ENCODE measurements around the gene SNX8. TPM values are rescaled to one million over a fixed set of nuclear protein-coding genes. Genes with fewer than 3 reads are reported as not detected.

The SNX8 gene
- total and polyA plus RNA-seq, 2 donors (not counting 1 experiment from before 2014, with no cell fraction given), result 64.4 to 126 TPM

DNA sequence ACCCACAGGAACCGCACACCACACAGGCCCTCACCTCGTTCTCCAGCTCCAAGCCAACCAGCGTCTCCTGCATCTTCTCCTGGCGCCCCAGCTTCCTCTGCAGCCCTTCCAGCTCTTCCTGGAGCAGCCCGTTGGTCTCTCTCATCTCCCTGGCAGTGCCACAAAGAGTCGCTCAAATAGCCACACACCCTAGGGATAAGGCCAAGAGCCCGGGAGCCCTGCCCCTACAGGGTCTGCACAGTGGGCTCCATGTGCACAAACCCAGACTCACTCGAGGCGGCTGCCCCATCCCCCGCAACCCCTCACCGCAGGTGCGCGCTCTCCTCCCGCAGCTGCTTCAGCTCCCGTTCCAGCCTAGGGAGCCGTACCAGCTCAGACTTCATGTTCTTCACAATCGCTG lies 98.4 kb downstream of the SNX8 start:
- Mint-ChIP-seq H3K4me1 (no peaks in the 10 kb centered on the region), H3K4me3 (no peak overlapping the region), H3K9me3 (ENCODE audit: insufficient read depth) (no peaks in the 10 kb centered on the region), H3K27ac (no peak overlapping the region), H3K27me3 (no peaks in the 10 kb centered on the region)
- peaks cover 0 to 4% (median 0%) of the 10 kb centered on the region in 3 donors for H3K9me3 ChIP-seq (ENCODE audit: control extremely low read depth in 1 of 3, control insufficient read depth in 2 of 3, insufficient read depth in 1 of 3, low read length in 2 of 3)
- H3K4me1 ChIP-seq (ENCODE audit: control insufficient read depth in 2 of 2, insufficient read depth in 2 of 2, low read length in 2 of 2), result no peaks in the 10 kb centered on the region
- CTCF ChIA-PET, result interaction anchor here (0.6 kb wide), 1 partner anchor 32 kb away, joined by 4 read pairs; no protein-coding TSS in a partner anchor
- H4K20me1 ChIP-seq (ENCODE audit: control insufficient read depth, insufficient read depth, low read length, poor library complexity, severe bottlenecking), result no peaks in the 10 kb centered on the region
- no peak for DNase-seq
- peaks cover 4% of the 10 kb centered on the region for H3K79me2 ChIP-seq (ENCODE audit: control insufficient read depth, insufficient read depth, low read length)
- no peak overlapping the region for H3K4me3 ChIP-seq (ENCODE audit: control extremely low read depth in 1 of 5, extremely low read depth in 1 of 5, insufficient read depth in 1 of 5, low read depth in 2 of 5, low read length in 4 of 5)
- POLR2A ChIA-PET, result no interaction called here
- WGBS (ENCODE audit: insufficient coverage), result 96% methylated on average over 17 of the region's 17 CpGs
- no peak overlapping the region for H3K4me2 ChIP-seq (replicated peaks; ENCODE audit: low read depth, low read length, poor library complexity, severe bottlenecking)
- H3K9ac ChIP-seq (ENCODE audit: low read length), result no peak overlapping the region
- H3K27ac ChIP-seq (ENCODE audit: low read length in 2 of 2), result no peak overlapping the region
- TF ChIP-seq EZH2 (IDR thresholded peaks at IDR 0.05; ENCODE audit: borderline replicate concordance, insufficient read depth, low read depth, low read length, poor library complexity, severe bottlenecking), result no peak
- TF ChIP-seq, protein P1, sequence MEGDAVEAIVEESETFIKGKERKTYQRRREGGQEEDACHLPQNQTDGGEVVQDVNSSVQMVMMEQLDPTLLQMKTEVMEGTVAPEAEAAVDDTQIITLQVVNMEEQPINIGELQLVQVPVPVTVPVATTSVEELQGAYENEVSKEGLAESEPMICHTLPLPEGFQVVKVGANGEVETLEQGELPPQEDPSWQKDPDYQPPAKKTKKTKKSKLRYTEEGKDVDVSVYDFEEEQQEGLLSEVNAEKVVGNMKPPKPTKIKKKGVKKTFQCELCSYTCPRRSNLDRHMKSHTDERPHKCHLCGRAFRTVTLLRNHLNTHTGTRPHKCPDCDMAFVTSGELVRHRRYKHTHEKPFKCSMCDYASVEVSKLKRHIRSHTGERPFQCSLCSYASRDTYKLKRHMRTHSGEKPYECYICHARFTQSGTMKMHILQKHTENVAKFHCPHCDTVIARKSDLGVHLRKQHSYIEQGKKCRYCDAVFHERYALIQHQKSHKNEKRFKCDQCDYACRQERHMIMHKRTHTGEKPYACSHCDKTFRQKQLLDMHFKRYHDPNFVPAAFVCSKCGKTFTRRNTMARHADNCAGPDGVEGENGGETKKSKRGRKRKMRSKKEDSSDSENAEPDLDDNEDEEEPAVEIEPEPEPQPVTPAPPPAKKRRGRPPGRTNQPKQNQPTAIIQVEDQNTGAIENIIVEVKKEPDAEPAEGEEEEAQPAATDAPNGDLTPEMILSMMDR (IDR thresholded peaks at IDR 0.05), result no peak
- no peak overlapping the region for H2AFZ ChIP-seq (ENCODE audit: insufficient read depth, low read depth, low read length, poor library complexity, severe bottlenecking)
- peaks cover 0 to 66% of the 10 kb centered on the region in 2 experiments for H3K36me3 ChIP-seq (replicated peaks in 1 of 2; ENCODE audit: control extremely low read depth in 1 of 2, control insufficient read depth in 1 of 2, extremely low read depth in 1 of 2, insufficient read depth in 2 of 2, low read length in 1 of 2)
- intact Hi-C loops (cut with micrococcal nuclease), result no loop called here
- ATAC-seq (ENCODE audit: low read depth), result no peak
- no peaks in the 10 kb centered on the region for H3K27me3 ChIP-seq (replicated peaks in 1 of 4; ENCODE audit: control extremely low read depth in 1 of 4, control insufficient read depth in 3 of 4, insufficient read depth in 4 of 4, low read length in 3 of 4)

DNA sequence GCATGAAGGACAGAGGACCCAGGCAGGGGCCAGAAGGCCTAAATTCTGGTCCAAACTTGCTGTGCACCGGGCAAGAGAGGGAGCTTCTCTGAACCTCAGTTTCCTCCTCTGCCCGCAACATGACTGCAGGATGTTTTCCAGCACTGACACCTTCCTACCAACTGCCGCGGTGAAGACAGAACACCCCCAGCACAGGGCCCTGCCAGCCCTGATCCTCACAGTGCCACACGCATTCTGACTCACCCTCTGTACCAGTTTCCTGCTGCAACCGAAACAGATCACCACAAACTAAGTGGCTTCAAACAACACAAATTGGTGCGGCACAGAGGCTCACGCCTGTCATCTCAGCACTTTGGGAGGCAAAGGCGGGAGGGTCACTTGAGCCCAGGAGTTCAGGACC lies 99.6 kb downstream of the SNX8 start:
- CTCF ChIA-PET, result no interaction called here

More for the DNA sequence above, 99.6 kb downstream of the SNX8 start:
- no peak overlapping the region for H3K4me3 Mint-ChIP-seq
- ATAC-seq (ENCODE audit: low read depth) (no peak), DNase-seq (no peak)
- no peaks in the 10 kb centered on the region for H3K9me3 Mint-ChIP-seq (ENCODE audit: insufficient read depth)
- Histone ChIP-seq H3K27me3 (replicated peaks in 1 of 4; ENCODE audit: control extremely low read depth in 1 of 4, control insufficient read depth in 3 of 4, insufficient read depth in 4 of 4, low read length in 3 of 4) (no peaks in the 10 kb centered on the region), H3K9me3 (ENCODE audit: control extremely low read depth in 1 of 3, control insufficient read depth in 2 of 3, insufficient read depth in 1 of 3, low read length in 2 of 3) (peaks cover 0 to 4% (median 0%) of the 10 kb centered on the region in 3 donors), H2AFZ (ENCODE audit: insufficient read depth, low read depth, low read length, poor library complexity, severe bottlenecking) (no peak overlapping the region), H3K9ac (ENCODE audit: low read length) (no peak overlapping the region), H3K27ac (ENCODE audit: low read length in 2 of 2) (no peak overlapping the region), H3K36me3 (replicated peaks in 1 of 2; ENCODE audit: control extremely low read depth in 1 of 2, control insufficient read depth in 1 of 2, extremely low read depth in 1 of 2, insufficient read depth in 2 of 2, low read length in 1 of 2) (peaks cover 0 to 58% of the 10 kb centered on the region in 2 experiments), H4K20me1 (ENCODE audit: control insufficient read depth, insufficient read depth, low read length, poor library complexity, severe bottlenecking) (no peaks in the 10 kb centered on the region), H3K4me3 (ENCODE audit: control extremely low read depth in 1 of 5, extremely low read depth in 1 of 5, insufficient read depth in 1 of 5, low read depth in 2 of 5, low read length in 4 of 5) (no peak overlapping the region), H3K4me2 (replicated peaks; ENCODE audit: low read depth, low read length, poor library complexity, severe bottlenecking) (no peak overlapping the region), H3K79me2 (ENCODE audit: control insufficient read depth, insufficient read depth, low read length) (no peaks in the 10 kb centered on the region), H3K4me1 (ENCODE audit: control insufficient read depth in 2 of 2, insufficient read depth in 2 of 2, low read length in 2 of 2) (peaks cover 0 to 2% of the 10 kb centered on the region in 2 donors)
- intact Hi-C loops (cut with micrococcal nuclease), result no loop called here
- TF ChIP-seq EZH2 (IDR thresholded peaks at IDR 0.05; ENCODE audit: borderline replicate concordance, insufficient read depth, low read depth, low read length, poor library complexity, severe bottlenecking), result no peak
- TF ChIP-seq, protein P1 (IDR thresholded peaks at IDR 0.05), result no peak
- no peaks in the 10 kb centered on the region for H3K27me3 Mint-ChIP-seq
- peaks cover 3% of the 10 kb centered on the region for H3K4me1 Mint-ChIP-seq
- POLR2A ChIA-PET, result no interaction called here
- no peak overlapping the region for H3K27ac Mint-ChIP-seq
- WGBS (ENCODE audit: insufficient coverage), result 86% methylated on average over 9 of the region's 9 CpGs

All from B cell (primary cell).